SK-N-MC (cell line): ENCODE data around the gene MPPE1.

ENCODE experiments used
- EZH2 ChIP-seq: fragments of 200-600 bp; sonication (generic); IDR thresholded peaks from one replicate; pipeline ENCODE4 v1.6.1; 2017; ENCODE audit warnings: antibody characterized with exemption
- FOXP2 ChIP-seq: optimal IDR thresholded peaks from 2 replicates; pipeline ENCODE3; 2011; ENCODE audit warnings: mild to moderate bottlenecking, moderate library complexity; ENCODE audit not compliant: insufficient read depth; ENCODE audit errors: extremely low read length, control extremely low read depth
- POLR2AphosphoS5 ChIP-seq: IDR thresholded peaks from 2 replicates; pipeline ENCODE4 v1.6.1; 2012; ENCODE audit warnings: mild to moderate bottlenecking, low read depth, low read length, borderline replicate concordance

DNA sequence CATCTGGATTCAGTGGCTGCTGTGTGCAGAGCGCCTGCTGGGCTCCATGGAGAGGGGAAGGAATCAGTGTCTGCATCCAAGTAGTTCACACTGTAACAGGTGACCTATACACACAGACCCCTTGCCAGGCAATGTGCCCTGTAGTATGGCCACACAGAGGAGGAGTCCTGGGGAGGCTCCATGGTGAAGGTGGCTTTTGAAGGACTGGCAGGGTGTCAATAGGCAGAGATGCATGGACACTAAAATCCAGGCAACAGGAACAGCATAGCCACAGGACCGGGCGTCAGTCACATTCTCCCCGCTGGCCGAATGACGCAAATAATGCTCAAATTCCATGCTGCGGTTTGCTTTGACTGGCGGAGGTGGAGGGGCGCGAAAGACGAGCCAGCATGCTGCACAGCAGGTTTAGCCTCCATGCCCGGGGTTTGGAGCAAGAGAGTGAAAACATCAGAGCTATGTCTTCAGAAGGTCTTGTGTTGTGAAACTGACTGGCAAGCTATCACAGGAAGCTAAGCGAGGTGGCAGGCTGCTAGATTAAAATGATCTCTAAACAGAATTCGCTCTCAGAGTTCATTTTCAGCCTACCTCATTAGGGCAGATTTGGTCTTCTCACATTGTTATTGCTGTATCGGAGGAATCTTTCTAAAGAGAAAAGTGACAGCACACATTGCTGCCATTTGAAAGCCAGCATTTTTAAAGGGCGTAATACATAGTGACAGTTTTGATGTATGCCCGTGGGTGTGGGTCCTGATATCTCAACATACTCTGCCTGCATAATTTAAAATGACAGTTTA is 58.1 kb downstream of the MPPE1 start:
- no peak for TF ChIP-seq POLR2AphosphoS5
- no peak for TF ChIP-seq FOXP2
- no peak for TF ChIP-seq EZH2
